H9 (cell line): ENCODE results near the gene HYAL1. TPM values are rescaled to one million over a fixed set of nuclear protein-coding genes. Genes with fewer than 3 reads are reported as not detected.

ENCODE experiments used
- DNase-seq: peaks from one replicate; pipeline ENCODE4 v3.0.0-alpha.2; 2017
- H2AFZ ChIP-seq: one replicate; pipeline ENCODE4 v1.6.1; 2013; ENCODE audit warnings: mild to moderate bottlenecking, low read length, control low read depth, moderate library complexity
- H2AK5ac ChIP-seq: 2 replicates; pipeline ENCODE4 v1.6.1; 2013; ENCODE audit warnings: low read length, control low read depth, mixed read lengths; ENCODE audit not compliant: insufficient read length
- H2BK120ac ChIP-seq: one replicate; pipeline ENCODE4 v1.6.1; 2013; ENCODE audit warnings: low read depth, mild to moderate bottlenecking, low read length, control low read depth, inconsistent platforms; ENCODE audit not compliant: poor library complexity, severe bottlenecking
- H2BK12ac ChIP-seq: 2 replicates; pipeline ENCODE4 v1.6.1; 2013; ENCODE audit warnings: low read length, control low read depth, mixed read lengths, low read depth; ENCODE audit not compliant: insufficient read length
- H2BK15ac ChIP-seq: 2 replicates; pipeline ENCODE4 v1.6.1; 2013; ENCODE audit warnings: low read depth, low read length, control low read depth
- H2BK20ac ChIP-seq: one replicate; pipeline ENCODE4 v1.6.1; 2013; ENCODE audit warnings: low read depth, mild to moderate bottlenecking, low read length, control low read depth, inconsistent platforms; ENCODE audit not compliant: poor library complexity, severe bottlenecking
- H2BK5ac ChIP-seq: 2 replicates; pipeline ENCODE4 v1.6.1; 2013; ENCODE audit warnings: low read length, control low read depth, mixed read lengths; ENCODE audit not compliant: insufficient read length
- H3K14ac ChIP-seq: 2 replicates; pipeline ENCODE4 v1.6.1; 2013; ENCODE audit warnings: low read length, control low read depth; ENCODE audit not compliant: insufficient read depth
- H3K18ac ChIP-seq: 2 replicates; pipeline ENCODE4 v1.6.1; 2013; ENCODE audit warnings: low read depth, mild to moderate bottlenecking, mixed read lengths, low read length, control low read depth; ENCODE audit not compliant: insufficient read length
- H3K23ac ChIP-seq: 2 replicates; pipeline ENCODE4 v1.6.1; 2013; ENCODE audit warnings: low read length, control low read depth, mixed read lengths, low read depth; ENCODE audit not compliant: insufficient read length
- H3K23me2 ChIP-seq: 2 replicates; pipeline ENCODE4 v1.6.1; 2013; ENCODE audit warnings: low read depth, mild to moderate bottlenecking, mixed read lengths, low read length, control low read depth; ENCODE audit not compliant: insufficient read length, poor library complexity, severe bottlenecking
- H3K27ac ChIP-seq: 2 replicates; pipeline ENCODE4 v1.5.1; 2013; ENCODE audit warnings: low read length, control low read depth, mixed read lengths, low read depth; ENCODE audit not compliant: insufficient read length
- H3K27me3 ChIP-seq: 2 replicates; pipeline ENCODE4 v1.6.1; 2013; ENCODE audit warnings: low read length, control low read depth, inconsistent platforms; ENCODE audit not compliant: insufficient read depth
- H3K4ac ChIP-seq: 2 replicates; pipeline ENCODE4 v1.6.1; 2013; ENCODE audit warnings: low read depth, mild to moderate bottlenecking, control low read depth, inconsistent platforms, low read length, moderate library complexity
- H3K4me1 ChIP-seq: 2 replicates; pipeline ENCODE4 v1.6.1; 2013; ENCODE audit warnings: low read length, control low read depth, inconsistent platforms; ENCODE audit not compliant: insufficient read depth
- H3K4me2 ChIP-seq: 2 replicates; pipeline ENCODE4 v1.6.1; 2013; ENCODE audit warnings: low read length, control low read depth, mixed read lengths; ENCODE audit not compliant: insufficient read length, insufficient read depth
- H3K56ac ChIP-seq: 2 replicates; pipeline ENCODE4 v1.6.1; 2013; ENCODE audit warnings: low read depth, mild to moderate bottlenecking, mixed read lengths, low read length, control low read depth; ENCODE audit not compliant: insufficient read length
- H3K79me1 ChIP-seq: 2 replicates; pipeline ENCODE4 v1.6.1; 2013; ENCODE audit warnings: low read depth, mild to moderate bottlenecking, moderate library complexity, low read length, control low read depth, inconsistent platforms; ENCODE audit not compliant: insufficient read depth, poor library complexity, severe bottlenecking
- H3K79me2 ChIP-seq: 2 replicates; pipeline ENCODE4 v1.6.1; 2013; ENCODE audit warnings: low read length, control low read depth, inconsistent platforms; ENCODE audit not compliant: insufficient read depth
- H3K9ac ChIP-seq: 2 replicates; pipeline ENCODE4 v1.6.1; 2013; ENCODE audit warnings: low read length, control low read depth, mixed read lengths; ENCODE audit not compliant: insufficient read length; ENCODE audit errors: extremely low read depth
- H3K9me3 ChIP-seq: one replicate; pipeline ENCODE4 v1.6.1; 2013; ENCODE audit warnings: low read depth, low read length, inconsistent platforms; ENCODE audit not compliant: control insufficient read depth
- H3T11ph ChIP-seq: one replicate; pipeline ENCODE4 v1.6.1; 2013; ENCODE audit warnings: mild to moderate bottlenecking, low read length, control low read depth, inconsistent platforms
- H4K20me1 ChIP-seq: one replicate; pipeline ENCODE4 v1.6.1; 2013; ENCODE audit not compliant: control insufficient read depth, insufficient read length, insufficient read depth
- H4K5ac ChIP-seq: 2 replicates; pipeline ENCODE4 v1.6.1; 2013; ENCODE audit warnings: low read depth, mild to moderate bottlenecking, mixed read lengths, low read length, control low read depth; ENCODE audit not compliant: insufficient read length
- H4K8ac ChIP-seq: replicated peaks from 2 replicates; pipeline ENCODE4 v1.6.1; 2013; ENCODE audit warnings: low read length, control low read depth, mixed read lengths, low read depth; ENCODE audit not compliant: insufficient read length
- H4K91ac ChIP-seq: 2 replicates; pipeline ENCODE4 v1.6.1; 2013; ENCODE audit warnings: low read depth, mild to moderate bottlenecking, moderate library complexity, mixed read lengths, low read length, control low read depth; ENCODE audit not compliant: insufficient read length
- H3K27ac Mint-ChIP-seq, 3 experiments: 2 replicates in 2 of 3; 3 replicates in 1 of 3; pipeline ENCODE4 v1.8.0; 2020 to 2021; ENCODE audit warnings: mixed read lengths in 3 of 3, mild to moderate bottlenecking in 1 of 3, moderate library complexity in 1 of 3
- H3K27me3 Mint-ChIP-seq: 2 replicates; pipeline ENCODE4 v1.8.0; 2021; ENCODE audit warnings: low read depth, mild to moderate bottlenecking, moderate library complexity, mixed read lengths
- H3K36me3 Mint-ChIP-seq, 3 experiments: 2 replicates in 2 of 3; 3 replicates in 1 of 3; pipeline ENCODE4 v1.8.0; 2020 to 2021; ENCODE audit warnings: low read depth in 3 of 3, mixed read lengths in 3 of 3; ENCODE audit not compliant: insufficient read depth in 1 of 3
- H3K4me1 Mint-ChIP-seq, 2 experiments: 2 replicates each; pipeline ENCODE4 v1.8.0; 2020; ENCODE audit warnings: mixed read lengths in 2 of 2
- H3K4me3 Mint-ChIP-seq, 2 experiments: 2 replicates in 1 of 2; 3 replicates in 1 of 2; pipeline ENCODE4 v1.8.0; 2020 to 2021; ENCODE audit warnings: mild to moderate bottlenecking in 2 of 2, mixed read lengths in 2 of 2, moderate library complexity in 1 of 2
- H3K9me3 Mint-ChIP-seq, 2 experiments: 2 replicates in 1 of 2; 3 replicates in 1 of 2; pipeline ENCODE4 v1.8.0; 2020; ENCODE audit warnings: mild to moderate bottlenecking in 2 of 2, mixed read lengths in 2 of 2, moderate library complexity in 1 of 2
- WGBS: extraction: QIAGEN DNeasy Blood & Tissue Kit; methylation state at CpG from one replicate; pipeline ENCODE4 v1.1.7; 2013; ENCODE audit warnings: missing lambda C conversion rate, low lambda C conversion rate, mixed read lengths; ENCODE audit not compliant: insufficient read length; ENCODE audit errors: extremely low coverage; 5-methylcytosine and 5-hydroxymethylcytosine counted together
- total RNA-seq: library from RNA; stranded (reverse); gene quantifications from 2 replicates; pipeline ENCODE4 v1.2.1, GENCODE V29; 2021
- TF ChIP-seq, protein P1 (sequence below): fragments of 200-600 bp; sonication (generic); conservative IDR thresholded peaks from 3 replicates; pipeline ENCODE4 v1.8.0; 2021; ENCODE audit warnings: antibody characterized with exemption, mild to moderate bottlenecking

The HYAL1 gene
- total RNA-seq, 1 experiment from 2014 or later, result 2.0 TPM

DNA sequence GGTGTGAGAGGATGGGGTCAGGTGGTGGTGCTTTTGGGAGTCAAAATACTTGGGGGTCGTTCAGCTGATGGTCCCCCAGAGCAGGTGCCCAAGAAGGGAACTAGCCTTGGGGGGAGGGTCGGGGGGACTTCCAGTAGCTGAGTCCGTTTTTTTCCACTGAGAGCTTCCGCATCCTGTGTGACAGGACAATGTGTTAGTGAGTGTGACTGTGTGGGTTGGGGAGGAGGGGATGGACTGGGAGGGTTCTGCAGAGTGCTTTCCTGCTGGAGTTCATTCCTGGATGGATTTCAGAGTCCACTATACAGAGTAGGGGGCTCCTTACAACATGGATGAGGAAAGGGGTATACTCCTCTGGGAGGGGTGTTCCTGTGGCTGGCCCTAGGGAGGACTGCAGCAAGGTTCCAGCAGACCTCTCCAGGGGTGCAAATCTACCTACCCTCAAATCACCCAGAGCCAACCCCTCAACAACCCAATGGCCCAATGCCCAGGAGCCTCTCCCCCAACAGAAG, 19.8 kb upstream of the HYAL1 start:
- H3K14ac ChIP-seq, result no peak overlapping the region
- Mint-ChIP-seq H3K4me3 (peak overlapping the region; percentile 85 to 90), H3K36me3 (peaks cover 31 to 44% (median 31%) of the 10 kb centered on the region in 3 experiments), H3K27me3 (no peaks in the 10 kb centered on the region), H3K27ac (peak overlapping the region in 1 of 3 experiments; percentile 88; a peak in 2 of 7 replicates), H3K9me3 (no peaks in the 10 kb centered on the region), H3K4me1 (peaks cover 22 to 49% of the 10 kb centered on the region in 2 experiments)
- H4K20me1 ChIP-seq, result no peaks in the 10 kb centered on the region
- H3K4me2 ChIP-seq, result peak overlapping the region; percentile 37
- no peak overlapping the region for H3K27ac ChIP-seq
- no peak overlapping the region for H3K23ac ChIP-seq
- no peak overlapping the region for H2AK5ac ChIP-seq
- H3K27me3 ChIP-seq, result no peaks in the 10 kb centered on the region
- H2BK12ac ChIP-seq, result no peak overlapping the region
- H3K79me2 ChIP-seq, result peaks cover 10% of the 10 kb centered on the region; the same call in 1 of the 2 replicates
- no peaks in the 10 kb centered on the region for H3K9me3 ChIP-seq
- H3T11ph ChIP-seq, result no peak overlapping the region
- no peak overlapping the region for H3K9ac ChIP-seq
- H3K79me1 ChIP-seq, result peaks cover 6% of the 10 kb centered on the region
- no peak overlapping the region for H2BK5ac ChIP-seq
- no peak overlapping the region for H2AFZ ChIP-seq
- H3K4ac ChIP-seq, result no peak overlapping the region
- H2BK15ac ChIP-seq, result no peak overlapping the region
- no CpG with 5 or more reads among the region's 4 CpGs for WGBS
- TF ChIP-seq, protein P1, sequence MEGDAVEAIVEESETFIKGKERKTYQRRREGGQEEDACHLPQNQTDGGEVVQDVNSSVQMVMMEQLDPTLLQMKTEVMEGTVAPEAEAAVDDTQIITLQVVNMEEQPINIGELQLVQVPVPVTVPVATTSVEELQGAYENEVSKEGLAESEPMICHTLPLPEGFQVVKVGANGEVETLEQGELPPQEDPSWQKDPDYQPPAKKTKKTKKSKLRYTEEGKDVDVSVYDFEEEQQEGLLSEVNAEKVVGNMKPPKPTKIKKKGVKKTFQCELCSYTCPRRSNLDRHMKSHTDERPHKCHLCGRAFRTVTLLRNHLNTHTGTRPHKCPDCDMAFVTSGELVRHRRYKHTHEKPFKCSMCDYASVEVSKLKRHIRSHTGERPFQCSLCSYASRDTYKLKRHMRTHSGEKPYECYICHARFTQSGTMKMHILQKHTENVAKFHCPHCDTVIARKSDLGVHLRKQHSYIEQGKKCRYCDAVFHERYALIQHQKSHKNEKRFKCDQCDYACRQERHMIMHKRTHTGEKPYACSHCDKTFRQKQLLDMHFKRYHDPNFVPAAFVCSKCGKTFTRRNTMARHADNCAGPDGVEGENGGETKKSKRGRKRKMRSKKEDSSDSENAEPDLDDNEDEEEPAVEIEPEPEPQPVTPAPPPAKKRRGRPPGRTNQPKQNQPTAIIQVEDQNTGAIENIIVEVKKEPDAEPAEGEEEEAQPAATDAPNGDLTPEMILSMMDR, result no peak
- H4K91ac ChIP-seq, result no peak overlapping the region
- peaks cover 20% of the 10 kb centered on the region for H3K23me2 ChIP-seq
- H3K4me1 ChIP-seq, result peaks cover 6% of the 10 kb centered on the region; the same call in 1 of the 2 replicates
- no peak overlapping the region for H3K56ac ChIP-seq
- no peak overlapping the region for H4K5ac ChIP-seq
- no peak overlapping the region for H3K18ac ChIP-seq
- no peak overlapping the region for H2BK120ac ChIP-seq
- H2BK20ac ChIP-seq, result no peak overlapping the region
- DNase-seq, result no peak
- H4K8ac ChIP-seq, result no peak overlapping the region
